RWPE2 (cell line): Measurements from ENCODE around the gene SMAD9.

Experiments used
- ATAC-seq: fragments of 200-7000 bp; cut with Tn5 transposase; 3 replicates; pipeline ENCODE4 v1.9.1; 2021; ENCODE audit warnings: low read depth
- DNase-seq: peaks from one replicate; pipeline ENCODE4 v3.0.0-alpha.2; 2020; ENCODE audit warnings: low spot score
- H3K27ac ChIP-seq: fragments of 450-650 bp; 2 replicates; pipeline ENCODE4 v1.5.1; 2017; ENCODE audit warnings: mild to moderate bottlenecking; ENCODE audit not compliant: poor library complexity, severe bottlenecking
- H3K27me3 ChIP-seq: fragments of 250-450 bp; sonication (Bioruptor Pico); 2 replicates; pipeline ENCODE4 v1.5.1; 2021; ENCODE audit warnings: mild to moderate bottlenecking, moderate library complexity; ENCODE audit not compliant: insufficient read depth, poor library complexity, severe bottlenecking
- H3K36me3 ChIP-seq: fragments of 250-450 bp; sonication (Bioruptor Pico); 2 replicates; pipeline ENCODE4 v1.5.1; 2020; ENCODE audit warnings: low read depth, mild to moderate bottlenecking, moderate library complexity
- H3K4me1 ChIP-seq: fragments of 250-450 bp; sonication (Bioruptor Pico); 2 replicates; pipeline ENCODE4 v1.5.1; 2021; ENCODE audit warnings: mild to moderate bottlenecking, moderate library complexity; ENCODE audit not compliant: insufficient read depth, poor library complexity, severe bottlenecking
- H3K4me3 ChIP-seq: fragments of 250-450 bp; sonication (Bioruptor Pico); 2 replicates; pipeline ENCODE4 v1.5.1; 2021; ENCODE audit warnings: mild to moderate bottlenecking, moderate library complexity; ENCODE audit not compliant: severe bottlenecking
- H3K9me3 ChIP-seq: fragments of 250-450 bp; sonication (Bioruptor Pico); 2 replicates; pipeline ENCODE4 v1.5.1; 2021; ENCODE audit warnings: mild to moderate bottlenecking, moderate library complexity; ENCODE audit not compliant: severe bottlenecking
- CTCF ChIP-seq: fragments of 450-650 bp; IDR thresholded peaks from one replicate; pipeline ENCODE4 v1.5.1; 2017; ENCODE audit warnings: mild to moderate bottlenecking, moderate library complexity; ENCODE audit not compliant: poor library complexity, severe bottlenecking

SMAD9 gene

GRCh38 chr13:36862002-36862685 is 57.9 kb downstream of the SMAD9 start:
- H3K36me3 ChIP-seq, result no peaks in the 10 kb centered on the region
- H3K4me3 ChIP-seq, result no peak overlapping the region
- H3K27ac ChIP-seq, result no peak overlapping the region
- TF ChIP-seq CTCF, result no peak
- no peaks in the 10 kb centered on the region for H3K4me1 ChIP-seq
- no peaks in the 10 kb centered on the region for H3K27me3 ChIP-seq
- no peaks in the 10 kb centered on the region for H3K9me3 ChIP-seq
- no peak for DNase-seq
- ATAC-seq, result no peak

GRCh38 chr13:36859259-36859658 is 60.8 kb downstream of the SMAD9 start:
- ATAC-seq, result no peak
- H3K27ac ChIP-seq, result no peak overlapping the region
- H3K27me3 ChIP-seq, result no peaks in the 10 kb centered on the region
- no peak for DNase-seq
- no peaks in the 10 kb centered on the region for H3K4me1 ChIP-seq
- no peak overlapping the region for H3K4me3 ChIP-seq
- H3K9me3 ChIP-seq, result no peaks in the 10 kb centered on the region
- no peaks in the 10 kb centered on the region for H3K36me3 ChIP-seq
- TF ChIP-seq CTCF, result no peak

GRCh38 chr13:36858290-36858689 is 61.7 kb downstream of the SMAD9 start:
- TF ChIP-seq CTCF, result peak; percentile 57
- no peak overlapping the region for H3K27ac ChIP-seq
- no peak for DNase-seq
- H3K4me1 ChIP-seq, result no peaks in the 10 kb centered on the region
- no peaks in the 10 kb centered on the region for H3K36me3 ChIP-seq
- H3K27me3 ChIP-seq, result no peaks in the 10 kb centered on the region
- peak; percentile 67; the same call in 2 of the 3 replicates for ATAC-seq
- H3K9me3 ChIP-seq, result no peaks in the 10 kb centered on the region
- no peak overlapping the region for H3K4me3 ChIP-seq

- Histone ChIP-seq H3K9me3 (no peaks in the 10 kb centered on the region), H3K4me1 (no peaks in the 10 kb centered on the region), H3K27ac (no peak overlapping the region), H3K36me3 (no peaks in the 10 kb centered on the region), H3K27me3 (no peaks in the 10 kb centered on the region), H3K4me3 (no peak overlapping the region)
- ATAC-seq (no peak), DNase-seq (no peak)
- no peak for TF ChIP-seq CTCF
Measured at GRCh38 chr13:36857253-36857652, 62.8 kb downstream of the SMAD9 start.

- no peak for DNase-seq
Measured at GRCh38 chr13:36850790-36851438, 69.1 kb downstream of the SMAD9 start.

More at GRCh38 chr13:36850790-36851438, 69.1 kb downstream of the SMAD9 start:
- ATAC-seq, result no peak
- Histone ChIP-seq H3K9me3 (no peaks in the 10 kb centered on the region), H3K27me3 (no peaks in the 10 kb centered on the region), H3K36me3 (no peaks in the 10 kb centered on the region), H3K4me1 (no peaks in the 10 kb centered on the region), H3K27ac (no peak overlapping the region), H3K4me3 (no peak overlapping the region)
- TF ChIP-seq CTCF, result no peak
